HG03378 (cell line): Measurements from ENCODE around the gene CDH22.

Source experiments
- ATAC-seq: cut with Tn5 transposase; IDR thresholded peaks from one replicate; pipeline ENCODE4 v1.9.1; 2021; ENCODE audit warnings: mild to moderate bottlenecking, moderate library complexity; ENCODE audit not compliant: unreplicated experiment

Gene CDH22

DNA sequence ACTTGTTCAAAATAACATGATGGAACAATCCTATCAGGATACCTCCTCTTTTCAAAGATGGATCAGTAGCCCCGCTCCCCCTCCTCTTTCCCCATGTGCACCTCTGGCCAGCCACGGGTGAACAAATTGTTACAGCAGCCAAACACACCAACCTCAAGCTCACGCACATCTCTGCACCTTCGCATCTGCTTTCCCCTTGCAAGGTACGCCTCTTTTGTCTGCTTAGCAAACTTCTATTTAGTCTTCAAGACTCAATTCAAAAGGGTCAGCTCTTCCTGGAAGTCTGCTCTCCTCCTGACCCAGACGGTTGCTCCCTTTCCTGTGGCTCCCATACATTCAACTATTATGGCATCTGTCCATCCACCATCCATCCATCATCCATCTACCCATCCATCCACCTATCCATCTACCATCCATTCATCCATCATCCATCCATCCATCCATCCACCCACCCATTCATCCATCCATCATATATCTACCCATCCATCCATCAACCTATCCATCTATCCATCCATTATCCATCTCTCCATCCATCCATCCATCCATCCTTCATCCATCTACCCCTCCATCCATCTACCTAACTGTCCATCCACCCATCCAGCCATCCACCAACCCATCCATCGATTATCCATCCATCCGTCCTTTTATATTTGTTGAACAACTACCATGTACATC is 36.3 kb upstream of the CDH22 start:
- ATAC-seq: no peak

DNA sequence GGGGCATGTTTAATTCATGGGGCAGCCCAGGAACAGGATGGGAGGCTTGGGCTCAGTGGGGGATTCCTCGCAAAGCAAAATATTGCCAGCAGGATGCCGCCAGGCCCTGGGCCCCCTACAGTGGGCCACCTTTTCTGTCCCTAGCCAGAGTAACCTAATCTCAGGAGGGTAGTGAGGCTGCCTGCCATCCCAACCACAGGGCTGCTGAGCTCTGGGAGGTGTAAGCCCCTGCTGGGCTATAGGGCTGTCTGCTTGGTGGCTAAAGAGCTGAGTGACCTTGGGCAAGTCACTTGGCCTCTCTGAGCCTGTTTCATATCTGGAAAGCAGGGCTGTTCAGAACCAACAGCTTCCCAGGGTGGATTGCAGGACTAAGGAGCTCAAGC is 35.7 kb upstream of the CDH22 start:
- no peak for ATAC-seq

DNA sequence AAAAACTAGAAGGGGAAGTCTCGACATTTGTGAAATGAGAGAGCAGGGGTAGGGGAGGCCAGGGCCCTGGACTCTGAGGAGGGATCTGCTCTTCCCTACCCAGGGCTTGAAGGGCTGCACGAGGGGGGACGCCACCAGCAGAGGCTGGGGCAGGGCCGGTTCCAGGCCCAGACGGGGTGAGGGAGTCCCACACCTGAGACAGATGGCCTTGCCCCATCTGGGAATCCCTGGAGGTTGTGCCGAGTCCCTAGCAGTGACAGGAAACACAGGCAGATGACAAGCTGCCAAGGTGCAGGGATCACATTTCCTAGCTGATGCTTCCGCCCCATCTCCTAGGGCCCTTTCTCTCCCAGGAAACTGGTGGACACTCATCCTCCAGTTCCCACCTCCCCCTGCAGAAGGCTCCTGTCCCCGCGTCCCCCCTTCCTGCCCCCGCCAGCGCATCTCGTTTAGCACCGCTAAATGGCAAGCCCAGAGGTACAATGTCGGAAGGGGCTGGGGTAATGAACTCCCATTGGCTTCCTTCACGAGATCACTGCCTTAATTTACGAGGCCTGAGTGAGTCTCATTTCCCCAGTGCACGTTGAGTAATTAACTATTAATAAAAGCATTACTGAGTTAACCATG is 35.2 kb upstream of the CDH22 start:
- ATAC-seq: no peak

DNA sequence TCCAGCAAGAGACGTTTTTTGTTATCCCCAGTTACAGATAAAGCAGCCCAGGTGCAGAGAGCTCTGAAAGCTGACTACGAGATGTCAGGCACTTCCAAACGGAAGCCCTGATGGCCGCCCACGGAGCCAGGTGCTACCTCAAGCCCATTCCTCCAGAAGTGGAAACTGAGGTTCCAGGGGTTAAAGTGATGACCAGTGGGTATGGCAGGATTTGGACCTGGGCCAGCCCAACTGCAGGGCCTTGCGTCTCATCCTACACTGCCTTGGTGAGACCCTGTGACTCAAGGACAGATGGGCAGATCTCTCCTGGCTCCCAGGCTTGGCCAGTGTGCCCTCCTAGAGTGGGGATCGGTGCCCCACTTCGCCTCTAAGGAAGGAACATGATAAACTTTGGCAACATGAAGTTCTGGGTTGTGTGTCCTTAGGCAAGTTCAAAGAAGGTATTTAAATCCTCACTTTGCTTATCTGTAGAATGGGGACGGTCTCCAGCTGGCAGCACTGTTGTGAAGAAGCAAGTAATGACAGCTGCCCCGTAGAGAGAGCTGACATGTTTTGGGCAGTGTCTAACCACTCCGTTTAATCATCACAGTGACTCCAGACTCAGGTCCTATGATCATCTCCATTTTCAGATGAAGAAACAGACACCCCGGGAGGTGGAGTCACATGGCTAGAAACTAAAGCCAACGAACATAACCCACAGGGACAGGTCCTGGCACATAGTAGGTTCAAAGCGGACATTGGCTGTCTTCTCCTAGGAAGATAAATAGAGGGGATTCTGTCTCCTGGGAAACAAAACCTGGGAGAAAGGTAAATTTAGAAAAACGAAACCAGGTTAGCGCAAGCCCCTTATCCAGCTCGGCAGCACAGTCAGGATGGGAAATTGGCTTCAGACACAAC is 34.4 kb upstream of the CDH22 start:
- ATAC-seq: no peak

DNA sequence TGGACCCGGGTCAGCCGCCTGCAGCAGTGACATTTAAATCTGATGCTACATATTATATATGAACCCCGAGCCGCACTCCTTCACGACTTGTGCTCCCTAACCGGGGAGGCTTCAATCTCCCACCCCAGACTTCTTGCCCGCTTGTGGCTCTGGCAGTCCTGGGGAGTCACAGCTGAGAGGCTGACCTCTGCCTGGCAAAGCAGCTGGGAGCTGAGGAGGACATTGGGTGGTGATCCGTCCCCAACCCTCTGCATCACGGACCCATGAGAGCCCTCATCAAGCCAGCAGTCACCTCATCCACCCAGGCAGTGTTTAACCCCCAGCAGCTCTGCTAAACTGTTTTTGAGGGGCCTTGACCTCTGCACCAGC is 33.7 kb upstream of the CDH22 start:
- ATAC-seq: no peak

DNA sequence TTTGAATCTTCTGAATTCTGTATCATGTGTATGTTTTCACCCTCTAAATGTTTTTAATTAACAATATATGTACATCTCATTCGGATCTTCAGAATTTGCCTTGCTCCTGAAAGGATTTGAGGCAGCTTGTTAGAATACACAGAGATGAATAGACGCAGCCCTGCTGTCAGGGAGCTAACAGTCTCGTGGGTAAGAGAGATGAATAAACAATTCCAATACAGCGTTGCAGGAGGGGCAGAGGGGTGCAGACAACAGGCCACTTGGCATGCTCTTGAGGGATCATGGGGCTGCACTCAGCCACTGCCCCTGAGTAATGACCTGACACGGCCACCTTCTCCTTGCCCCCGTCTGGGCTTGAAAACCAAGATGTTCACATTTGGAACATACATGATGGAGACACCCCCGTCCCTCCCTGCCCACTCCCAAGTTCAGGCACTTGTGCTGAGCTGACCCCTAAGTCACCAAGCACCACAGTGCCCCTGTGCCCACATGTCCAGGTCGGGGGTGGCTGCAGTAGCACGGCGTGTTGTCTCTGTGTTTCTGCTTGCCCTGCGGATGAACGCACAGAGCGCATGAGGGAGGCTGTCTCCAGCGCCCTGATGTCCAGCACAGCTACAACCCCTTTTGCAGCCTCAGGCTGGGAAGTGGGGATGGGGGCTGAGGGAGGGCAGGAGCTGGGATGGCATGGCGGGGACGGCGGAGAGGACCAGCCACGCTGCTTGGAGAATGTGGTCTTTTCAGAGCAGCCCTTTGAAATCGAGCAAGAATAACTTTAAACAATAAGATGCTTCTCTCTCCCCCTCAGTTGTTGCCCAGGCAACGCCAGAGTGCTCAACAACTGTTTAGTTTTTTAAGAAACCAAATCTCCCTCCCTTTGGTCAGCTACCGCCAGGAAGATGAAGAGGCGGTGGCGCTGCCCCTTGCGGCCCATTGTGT is 33.0 kb upstream of the CDH22 start:
- no peak for ATAC-seq

DNA sequence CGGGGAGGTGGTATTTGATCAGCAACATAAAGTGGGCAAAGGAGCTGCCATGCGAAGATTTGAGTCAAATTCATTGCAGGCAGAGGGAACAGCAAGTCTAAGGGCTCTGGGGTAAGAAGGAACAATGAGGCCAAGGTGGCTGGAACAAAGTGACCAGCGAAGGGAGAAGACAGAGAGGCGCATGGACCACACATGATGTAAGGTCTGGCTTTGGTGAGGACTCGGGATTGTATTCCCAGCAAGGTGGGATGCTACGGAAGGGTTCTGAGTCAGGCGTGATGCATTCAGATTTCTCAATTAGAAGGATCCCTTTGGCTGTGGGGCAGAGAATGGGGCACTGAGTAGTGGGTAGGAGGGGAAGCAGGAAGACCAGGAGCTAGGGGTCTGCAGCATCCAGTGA is 30.7 kb upstream of the CDH22 start:
- no peak for ATAC-seq

DNA sequence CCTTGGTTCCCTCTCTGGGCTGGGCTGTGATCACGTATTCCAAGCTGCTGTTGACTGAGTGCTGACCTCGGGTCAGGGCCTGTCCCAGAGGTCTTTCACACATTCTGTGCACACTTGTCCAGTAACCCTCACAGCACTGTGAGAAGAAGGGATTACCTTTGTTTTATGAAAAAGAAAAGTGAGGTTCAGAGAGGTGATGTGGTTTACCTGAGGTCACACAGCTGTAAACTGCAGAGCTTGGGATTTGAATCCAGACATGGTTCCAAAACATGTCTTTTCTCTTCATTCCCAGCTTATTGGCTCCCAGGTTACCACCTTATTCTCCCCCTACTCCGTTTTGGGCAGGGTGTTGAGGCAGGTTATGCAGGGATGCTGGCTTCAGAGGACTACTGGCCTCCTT is 28.4 kb upstream of the CDH22 start:
- no peak for ATAC-seq

DNA sequence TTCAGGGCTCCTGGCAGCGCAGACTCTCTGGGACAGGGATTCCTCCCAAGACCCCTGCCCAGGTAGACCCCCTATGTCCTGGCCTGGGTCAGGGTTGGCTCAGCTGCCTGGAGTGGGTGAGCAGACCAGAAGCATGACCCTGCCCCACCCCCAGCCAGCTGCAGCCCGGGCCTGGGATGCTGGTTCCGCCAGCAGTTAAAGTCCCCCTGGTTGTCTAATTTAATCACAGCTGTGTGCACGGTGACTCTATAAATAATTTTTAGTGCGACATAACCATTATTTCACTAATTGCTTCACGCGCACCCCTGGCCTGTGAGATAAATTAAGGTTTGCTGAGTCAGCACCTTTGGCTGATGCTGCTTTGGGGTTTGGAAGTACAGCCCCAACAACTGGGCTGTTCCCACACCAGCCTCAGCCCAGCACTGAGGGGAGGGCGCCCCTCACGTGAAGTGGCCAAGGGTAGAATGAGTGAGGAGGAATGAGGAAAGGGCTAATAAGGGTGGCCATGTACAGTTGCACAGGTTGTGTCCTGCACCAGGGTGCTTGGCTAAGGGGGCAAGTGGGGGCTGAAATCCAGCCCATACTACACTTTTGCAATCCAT is 26.1 kb upstream of the CDH22 start:
- no peak for ATAC-seq

DNA sequence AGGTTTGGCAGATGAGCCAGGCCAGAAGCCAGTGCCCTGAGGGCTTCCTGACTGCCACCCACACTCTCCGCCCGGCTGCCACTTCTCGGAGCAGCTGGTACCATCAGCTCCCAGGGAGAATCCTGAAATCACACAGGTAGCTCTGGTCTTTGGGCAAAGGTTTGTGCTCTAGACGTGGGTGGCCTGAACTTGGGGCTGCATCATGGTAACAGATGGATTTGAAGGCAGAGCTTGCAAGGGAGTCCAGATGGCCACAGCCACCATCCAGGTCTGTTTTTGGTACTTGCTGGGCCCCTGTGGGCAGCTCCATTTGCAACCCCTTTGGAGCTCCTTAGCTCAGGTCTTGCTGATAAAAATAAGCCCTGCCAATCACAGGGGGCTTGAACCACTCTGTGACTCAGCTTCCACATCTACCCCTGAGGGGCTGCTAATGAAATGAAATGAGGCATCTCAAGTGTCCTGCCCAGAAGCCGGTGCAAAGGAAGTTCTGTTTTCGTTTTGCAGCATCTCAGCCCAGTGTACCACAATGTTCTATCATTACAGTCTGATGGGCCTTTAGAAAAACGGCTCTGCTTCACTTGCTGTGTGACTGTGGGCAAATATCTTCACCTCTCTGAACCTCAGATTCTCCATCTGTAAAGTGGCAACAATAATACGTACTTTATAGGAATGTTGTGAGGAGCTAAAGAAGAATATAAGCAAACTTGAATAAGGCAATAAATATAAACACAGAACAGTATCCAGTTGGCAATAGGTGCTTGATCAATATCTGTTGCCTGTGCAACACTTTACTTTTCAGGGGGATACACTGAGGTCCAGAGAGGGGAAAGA is 25.1 kb upstream of the CDH22 start:
- no peak for ATAC-seq

DNA sequence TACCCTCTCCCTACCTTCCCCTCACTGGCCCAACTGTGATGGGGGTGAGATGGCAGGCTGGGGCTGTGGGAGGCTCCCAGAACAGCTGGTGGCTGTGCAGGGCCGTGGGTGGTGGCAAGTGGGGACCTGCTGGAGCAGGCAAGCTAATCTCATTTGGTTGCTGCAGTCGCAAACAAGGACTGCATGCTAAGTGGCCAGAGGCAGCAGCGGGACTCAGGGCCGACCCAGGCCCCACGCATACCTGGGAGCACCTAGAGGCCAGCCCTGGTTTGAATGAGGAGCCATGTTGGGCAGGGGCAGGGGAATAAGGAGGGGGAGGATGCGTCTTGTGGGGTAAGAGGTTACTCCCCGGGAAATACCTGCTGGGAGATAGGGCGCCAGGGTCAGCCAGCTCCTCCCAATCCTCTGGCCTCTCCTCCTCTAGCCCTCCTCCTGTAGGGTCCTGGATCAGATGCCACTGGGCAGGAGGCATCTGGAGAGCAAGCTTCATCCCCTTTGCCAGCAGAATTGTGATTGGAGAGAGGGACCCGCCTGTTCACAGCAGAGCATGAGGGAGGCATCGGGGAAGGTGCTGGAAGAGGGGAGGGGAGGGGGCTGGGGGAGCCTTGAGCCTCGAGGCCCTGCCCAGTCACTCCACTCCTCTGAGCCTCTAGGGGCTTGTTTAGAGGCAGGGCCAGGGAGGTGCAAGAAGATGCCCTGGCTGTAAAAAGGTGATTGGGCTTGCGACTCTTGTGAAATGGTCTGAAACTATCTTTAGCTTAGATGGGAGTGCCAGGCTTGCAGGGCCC is 24.3 kb upstream of the CDH22 start:
- no peak for ATAC-seq

DNA sequence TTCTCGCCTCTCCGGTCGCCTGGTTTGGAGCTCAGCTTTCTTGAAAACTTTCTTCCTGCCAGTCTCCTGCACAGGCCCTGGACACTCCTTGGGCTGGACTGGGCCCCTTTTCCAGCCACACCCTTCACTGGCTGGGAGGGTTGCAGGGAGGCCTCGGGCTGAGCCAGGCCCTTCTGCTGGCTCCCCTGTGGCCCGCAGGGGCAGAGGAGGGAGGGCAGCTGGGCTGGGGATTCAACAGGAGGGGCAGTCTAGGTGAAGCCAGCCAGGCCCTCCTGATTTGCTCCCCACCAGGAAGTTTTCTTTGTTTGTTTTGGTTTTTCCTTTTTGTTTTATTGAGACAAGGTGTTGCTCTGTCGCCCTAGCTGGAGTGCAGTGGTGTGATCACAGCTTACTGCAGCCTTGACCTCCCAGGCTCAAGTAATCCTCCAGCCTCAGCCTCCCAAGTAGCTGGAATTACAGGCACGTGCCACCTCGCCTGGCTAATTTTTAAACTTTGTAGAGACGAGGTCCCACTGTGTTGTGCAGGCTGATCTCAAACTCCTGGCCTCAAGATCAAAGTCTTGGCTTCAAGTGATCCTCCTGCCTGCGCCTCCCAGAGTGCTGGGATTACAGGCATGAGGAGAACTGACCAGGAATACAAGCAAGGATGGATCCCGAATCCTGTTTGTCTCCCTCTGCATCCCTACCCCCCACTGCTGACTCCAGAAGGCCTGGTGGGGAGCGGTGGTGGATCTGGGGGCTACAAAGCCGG is 23.5 kb upstream of the CDH22 start:
- no peak for ATAC-seq

DNA sequence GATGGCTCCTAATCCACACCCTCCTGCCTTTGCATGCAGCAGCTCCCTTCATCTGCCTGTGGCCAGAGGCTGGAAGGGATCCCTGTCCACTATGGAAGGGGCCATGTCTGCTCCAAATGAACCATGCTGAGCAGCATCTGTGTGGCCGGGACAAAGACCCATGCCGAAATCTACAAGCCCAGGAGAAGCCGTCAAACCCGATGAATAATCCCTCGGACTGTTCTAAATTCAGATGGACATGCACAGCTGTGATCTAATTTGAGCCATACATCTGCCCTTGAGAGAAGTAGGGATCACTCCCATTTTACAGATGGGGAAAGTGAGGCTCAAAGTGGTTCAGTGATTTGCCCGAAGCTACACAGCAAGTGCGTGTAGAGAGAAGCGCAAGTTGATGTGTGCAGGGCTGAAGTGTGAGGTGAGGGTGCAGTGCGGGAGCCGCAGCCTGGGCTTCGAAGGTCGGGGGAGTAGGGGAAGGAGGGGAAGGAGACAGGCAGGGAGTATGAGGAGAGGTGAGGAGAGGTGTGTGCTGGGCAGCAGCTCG is 22.6 kb upstream of the CDH22 start:
- ATAC-seq: no peak

DNA sequence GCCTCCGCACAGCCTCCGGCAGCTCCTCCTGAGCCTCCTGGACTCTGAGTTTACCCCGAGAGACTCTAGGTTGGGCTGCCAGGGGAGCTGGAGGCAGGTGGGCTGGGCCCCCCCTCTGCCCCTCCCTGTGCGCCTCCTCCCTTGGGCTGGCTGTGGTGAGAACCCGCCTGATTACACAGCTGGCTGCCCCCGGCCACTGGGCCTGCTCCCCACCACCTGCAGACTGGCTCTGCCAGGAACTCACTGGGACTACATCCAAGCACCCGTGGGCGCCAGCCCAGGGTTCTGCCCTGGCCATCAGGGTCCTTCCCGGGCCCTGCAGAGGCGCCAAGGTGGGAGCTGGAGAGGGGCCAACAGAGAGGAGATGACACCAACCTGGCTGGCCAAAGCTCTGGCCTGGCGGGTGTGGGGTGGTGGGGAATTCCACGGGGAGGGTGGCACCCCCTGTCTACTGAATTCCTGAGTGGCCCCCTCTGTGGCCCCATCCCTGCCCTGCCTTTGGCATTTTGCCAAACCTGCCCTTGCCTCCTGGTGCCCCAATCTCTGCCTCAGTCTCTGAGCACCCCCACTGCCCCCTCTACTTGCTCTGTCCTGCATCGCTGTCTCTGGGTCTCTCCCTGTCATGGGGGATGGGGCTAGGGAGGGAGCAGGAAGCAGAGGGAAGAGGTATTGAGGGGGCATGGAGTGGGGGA is 21.9 kb upstream of the CDH22 start:
- no peak for ATAC-seq

DNA sequence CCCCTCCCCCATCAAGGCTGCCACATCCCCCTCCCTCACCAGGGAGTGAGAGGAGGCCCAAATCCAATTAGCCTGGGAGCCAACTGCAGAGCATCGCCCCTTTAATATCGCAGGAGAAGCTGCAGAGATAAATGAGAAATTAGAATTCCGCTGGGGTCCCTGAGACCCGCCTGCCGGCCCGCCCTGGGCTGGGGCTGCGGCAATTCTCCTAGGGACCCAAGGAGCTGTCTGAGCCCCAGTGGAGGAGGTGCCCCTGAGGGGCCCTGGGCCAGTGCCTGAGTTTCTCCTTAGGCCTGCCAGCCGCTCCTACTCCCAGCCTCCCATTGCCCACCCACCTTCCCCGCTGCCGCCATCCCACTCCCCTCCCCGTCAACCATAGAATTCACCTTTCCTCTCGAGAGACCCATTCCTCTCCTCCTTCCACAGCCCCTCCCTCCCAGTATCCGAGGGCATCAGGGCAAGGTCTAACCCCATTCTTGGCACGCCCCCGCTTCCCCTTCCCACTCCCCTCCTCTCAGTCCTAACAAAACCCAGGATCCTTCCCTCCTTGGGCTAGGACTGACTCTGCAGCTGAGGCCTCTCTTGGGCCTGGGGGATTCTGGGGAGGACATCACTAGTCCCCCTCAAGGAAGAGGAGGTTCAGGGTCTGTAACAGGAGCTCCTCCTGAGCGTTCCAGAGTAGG is 20.0 kb upstream of the CDH22 start:
- ATAC-seq: no peak

DNA sequence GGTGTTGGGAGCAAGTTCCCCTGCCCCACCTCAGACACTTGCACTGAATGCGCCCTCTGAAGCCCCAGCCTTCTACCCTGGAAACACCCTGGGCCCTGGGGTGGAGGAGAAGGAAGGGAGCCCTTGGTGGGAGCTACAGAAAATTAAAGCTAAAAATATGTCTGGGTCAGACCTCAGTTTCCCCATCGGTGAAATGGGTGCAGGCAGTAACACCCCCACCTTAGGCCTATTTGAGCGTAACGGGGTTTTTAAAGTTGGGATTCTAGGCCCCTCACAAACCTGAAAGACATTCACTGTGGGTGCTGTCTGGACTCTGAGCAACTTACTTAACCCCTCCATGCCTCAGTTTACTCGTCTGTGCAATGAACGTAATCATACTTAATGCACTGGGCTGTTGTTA is 19.3 kb upstream of the CDH22 start:
- ATAC-seq: no peak

DNA sequence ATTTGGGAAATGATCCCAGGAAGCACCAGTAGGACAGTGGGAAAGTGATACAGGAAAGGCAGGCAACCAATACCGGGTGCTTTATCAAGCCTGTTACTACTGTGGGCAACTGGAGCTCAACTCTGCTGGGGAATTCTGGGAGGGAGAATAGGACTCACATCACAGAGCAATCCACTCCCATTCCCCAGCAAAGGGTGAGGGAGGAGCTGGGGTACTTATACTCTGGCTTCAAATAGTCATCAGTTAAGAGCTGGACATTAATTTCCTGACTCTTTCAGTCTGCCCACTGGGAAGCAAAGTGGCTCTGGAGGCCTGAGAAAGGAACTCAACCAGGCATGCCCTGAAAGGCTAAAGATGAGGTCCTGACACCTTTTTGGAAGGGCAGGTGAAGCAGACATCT is 17.5 kb upstream of the CDH22 start:
- ATAC-seq: no peak
